Thyroid gland (tissue), 4 donors: ENCODE data around the gene SMARCAD1. TPM values are rescaled to one million over a fixed set of nuclear protein-coding genes. Genes with fewer than 3 reads are reported as not detected.

ENCODE experiments used
- DNase-seq, 2 donors: peaks; one replicate each; pipeline ENCODE4 v3.0.0-alpha.2; 2019
- H3K27ac ChIP-seq, 3 donors: fragments of 200-600 bp; sonication (generic); 1 replicate in 2 of 3; 2 replicates in 1 of 3; pipeline ENCODE4 v1.5.1; 2016 to 2019; ENCODE audit warnings: mild to moderate bottlenecking in 1 of 3, moderate library complexity in 1 of 3
- H3K27me3 ChIP-seq: fragments of 200-600 bp; sonication (generic); one replicate; pipeline ENCODE4 v1.5.1; 2019
- H3K36me3 ChIP-seq, 2 donors: fragments of 200-600 bp; sonication (generic); one replicate each; pipeline ENCODE4 v1.5.1; 2016 to 2019
- H3K4me1 ChIP-seq, 2 donors: fragments of 200-600 bp; sonication (generic); one replicate each; pipeline ENCODE4 v1.5.1; 2017 to 2019
- H3K4me3 ChIP-seq, 3 donors: fragments of 200-600 bp; sonication (generic); replicated peaks in 1 of 3; 1 replicate in 2 of 3; 2 replicates in 1 of 3; pipeline ENCODE4 v1.5.1; 2016; ENCODE audit warnings: mild to moderate bottlenecking in 1 of 3
- H3K9me3 ChIP-seq: fragments of 200-600 bp; sonication (generic); one replicate; pipeline ENCODE4 v1.5.1; 2017
- CTCF ChIP-seq, 6 experiments: fragments of 200-600 bp in 3 of 6; fragments of 450-650 bp in 3 of 6; sonication (generic) in 3 of 6; IDR thresholded peaks; one replicate each; pipeline ENCODE4 v1.5.1; 2016 to 2019; ENCODE audit warnings: antibody characterized with exemption in 6 of 6, mild to moderate bottlenecking in 2 of 6, inconsistent platforms in 1 of 6, moderate library complexity in 1 of 6
- POLR2A ChIP-seq, 2 donors: fragments of 450-650 bp; IDR thresholded peaks; one replicate each; pipeline ENCODE4 v1.6.1; 2017; ENCODE audit warnings: antibody characterized with exemption in 2 of 2, mild to moderate bottlenecking in 2 of 2, moderate library complexity in 1 of 2
- WGBS, 2 donors: methylation state at CpG; one replicate each; pipeline ENCODE4 v1.1.5; 2017; 5-methylcytosine and 5-hydroxymethylcytosine counted together
- intact Hi-C: fragments of 100-400 bp; cut with DNase I; formaldehyde crosslinking; loops from one replicate; pipeline ENCODE4 v1.15.1; 2023
- total RNA-seq, 4 donors: library from RNA; depleted of rRNA; stranded (reverse); fragments of >200 nt; gene quantifications; one replicate each; pipeline ENCODE4 v1.2.3, GENCODE V29; 2016

SMARCAD1 gene
- total RNA-seq, 4 donors from 2014 or later: 35.1 to 46.5 (median 40.2) TPM

- Histone ChIP-seq H3K4me1 (no peaks in the 10 kb centered on the region), H3K27ac (no peak overlapping the region), H3K27me3 (no peaks in the 10 kb centered on the region), H3K36me3 (no peaks in the 10 kb centered on the region), H3K4me3 (no peak overlapping the region), H3K9me3 (no peaks in the 10 kb centered on the region)
- no peak for TF ChIP-seq CTCF (IDR thresholded peaks at IDR 0.05)
- DNase-seq: no peak
- intact Hi-C loops: no loop called here
- WGBS, 2 donors: 75 to 80% methylated on average over 4 of the region's 4 CpGs
Measured at GRCh38 chr4:94298725-94299252, 91.1 kb downstream of the SMARCAD1 start.

- DNase-seq: no peak
- WGBS, 2 donors: 95 to 99% methylated on average over 2 of the region's 2 CpGs
- H3K27me3 ChIP-seq: no peaks in the 10 kb centered on the region
- no peak overlapping the region for H3K4me3 ChIP-seq
- no peaks in the 10 kb centered on the region for H3K36me3 ChIP-seq
- intact Hi-C loops: no loop called here
- H3K4me1 ChIP-seq: no peaks in the 10 kb centered on the region
- no peak for TF ChIP-seq POLR2A (IDR thresholded peaks at IDR 0.05)
- TF ChIP-seq CTCF (IDR thresholded peaks at IDR 0.05): no peak
- H3K9me3 ChIP-seq: no peaks in the 10 kb centered on the region
- no peak overlapping the region for H3K27ac ChIP-seq
Measured at GRCh38 chr4:94302191-94302590, 94.5 kb downstream of the SMARCAD1 start.

- no peak overlapping the region for H3K4me3 ChIP-seq
- 42 to 45% methylated on average over 2 of the region's 2 CpGs for WGBS, 2 donors
Measured at GRCh38 chr4:94304365-94304971, 96.8 kb downstream of the SMARCAD1 start.

GRCh38 chr4:94305466-94306225, 98.0 kb downstream of the SMARCAD1 start:
- 72 to 74% methylated on average over 5 of the region's 5 CpGs for WGBS, 2 donors
- Histone ChIP-seq H3K9me3 (no peaks in the 10 kb centered on the region), H3K4me3 (no peak overlapping the region), H3K4me1 (no peaks in the 10 kb centered on the region), H3K27ac (no peak overlapping the region), H3K27me3 (no peaks in the 10 kb centered on the region), H3K36me3 (no peaks in the 10 kb centered on the region)
- no peak for DNase-seq
- intact Hi-C loops: no loop called here
- no peak for TF ChIP-seq CTCF (IDR thresholded peaks at IDR 0.05)
- TF ChIP-seq POLR2A (IDR thresholded peaks at IDR 0.05): no peak

More at GRCh38 chr4:94304365-94304971, 96.8 kb downstream of the SMARCAD1 start:
- no peaks in the 10 kb centered on the region for H3K36me3 ChIP-seq
- no peak for DNase-seq
- H3K27ac ChIP-seq: no peak overlapping the region
- TF ChIP-seq CTCF (IDR thresholded peaks at IDR 0.05): peak in 5 of 6 experiments; percentile 26 to 58 (median 37)
- TF ChIP-seq POLR2A (IDR thresholded peaks at IDR 0.05): no peak
- intact Hi-C loops: no loop called here
- H3K4me1 ChIP-seq: no peaks in the 10 kb centered on the region
- no peaks in the 10 kb centered on the region for H3K27me3 ChIP-seq
- H3K9me3 ChIP-seq: no peaks in the 10 kb centered on the region

- H3K4me3 ChIP-seq: no peak overlapping the region
- intact Hi-C loops: no loop called here
- 66 to 73% methylated on average over 3 of the region's 3 CpGs for WGBS, 2 donors
- no peaks in the 10 kb centered on the region for H3K36me3 ChIP-seq
- H3K4me1 ChIP-seq: no peaks in the 10 kb centered on the region
- DNase-seq: no peak
- TF ChIP-seq CTCF (IDR thresholded peaks at IDR 0.05) (no peak), POLR2A (IDR thresholded peaks at IDR 0.05) (no peak)
- H3K9me3 ChIP-seq: no peaks in the 10 kb centered on the region
- no peak overlapping the region for H3K27ac ChIP-seq
- H3K27me3 ChIP-seq: no peaks in the 10 kb centered on the region
Measured at GRCh38 chr4:94306713-94307112, 99.0 kb downstream of the SMARCAD1 start.
